Activated naive CD4-positive, alpha-beta T cell treated with anti-CD3 and anti-CD28 coated beads, Interleukin-2, amount 50 U/mL, for 24 hours (primary cell): ENCODE measurements around the gene IPO11.
"Not testable (repeated sequence)": the region's sequence is repeated elsewhere in the genome, so short reads cannot be mapped to it uniquely, and the experiment has no call there.

Source experiments
- H3K27ac Mint-ChIP-seq: one replicate; pipeline ENCODE4 v1.8.0; 2021; ENCODE audit warnings: mild to moderate bottlenecking, mixed read lengths
- H3K27me3 Mint-ChIP-seq: one replicate; pipeline ENCODE4 v1.8.0; 2021; ENCODE audit warnings: mixed read lengths
- H3K36me3 Mint-ChIP-seq: one replicate; pipeline ENCODE4 v1.8.0; 2021; ENCODE audit warnings: mixed read lengths
- H3K4me1 Mint-ChIP-seq: one replicate; pipeline ENCODE4 v1.8.0; 2021; ENCODE audit warnings: mixed read lengths
- H3K4me3 Mint-ChIP-seq: one replicate; pipeline ENCODE4 v1.8.0; 2021; ENCODE audit warnings: mild to moderate bottlenecking, mixed read lengths
- H3K9me3 Mint-ChIP-seq: one replicate; pipeline ENCODE4 v1.8.0; 2021; ENCODE audit warnings: mixed read lengths

Gene IPO11

DNA sequence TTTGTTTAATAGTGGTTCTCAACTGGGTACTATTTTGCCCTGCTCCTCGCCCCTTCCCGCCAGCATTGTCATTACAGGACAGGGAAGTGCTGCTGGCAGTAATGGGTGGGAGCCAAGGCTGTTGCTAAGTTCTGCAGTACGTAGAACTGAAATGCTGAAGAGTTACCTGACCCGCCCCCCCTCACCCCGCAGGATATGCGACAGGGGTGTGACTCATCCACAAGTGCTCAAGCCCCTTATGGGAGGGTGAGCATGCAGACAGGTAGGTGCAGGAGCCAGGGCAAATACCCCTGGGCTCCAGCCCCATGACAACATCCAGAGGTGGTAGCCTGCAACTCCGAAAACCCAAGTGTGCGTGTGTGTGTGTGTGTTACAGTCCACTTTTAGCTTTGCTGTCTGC is 201.8 kb downstream of the IPO11 start:
- Mint-ChIP-seq H3K27ac (no peak overlapping the region), H3K9me3 (no peaks in the 10 kb centered on the region), H3K4me1 (peaks cover 4% of the 10 kb centered on the region), H3K4me3 (no peak overlapping the region), H3K36me3 (peaks cover 8% of the 10 kb centered on the region), H3K27me3 (no peaks in the 10 kb centered on the region)

DNA sequence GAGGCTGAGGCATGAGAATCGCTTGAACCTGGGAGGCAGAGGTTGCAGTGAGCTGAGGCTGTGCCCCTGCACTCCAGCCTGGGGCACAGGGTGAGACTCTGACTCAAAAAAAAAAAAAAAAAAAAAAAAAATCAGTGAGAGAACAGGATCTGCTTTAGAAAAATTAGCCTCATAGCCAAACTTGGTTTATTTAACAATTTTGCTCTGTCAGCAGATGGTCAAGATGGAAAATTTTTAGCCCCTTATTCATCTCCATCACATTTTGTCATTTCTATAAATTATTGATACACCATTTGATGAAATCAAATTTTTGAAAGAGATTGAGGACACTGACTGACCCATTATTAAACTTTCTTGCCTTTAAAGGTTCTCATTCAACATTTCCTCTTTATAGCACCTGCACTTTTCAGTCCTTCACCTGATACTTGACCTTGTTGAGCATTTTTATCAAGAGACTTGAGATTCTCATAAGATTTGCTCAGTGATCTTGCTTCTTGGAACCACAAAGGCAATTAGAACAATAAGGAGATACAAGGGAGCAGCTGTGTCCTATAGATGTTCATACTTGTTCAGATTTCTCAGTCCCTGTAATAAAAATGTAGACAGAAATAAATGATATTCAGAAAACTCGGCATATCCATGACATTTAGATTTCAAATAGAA is 204.2 kb downstream of the IPO11 start:
- H3K27me3 Mint-ChIP-seq, result no peaks in the 10 kb centered on the region
- no peak overlapping the region for H3K27ac Mint-ChIP-seq
- peaks cover 13% of the 10 kb centered on the region for H3K36me3 Mint-ChIP-seq

DNA sequence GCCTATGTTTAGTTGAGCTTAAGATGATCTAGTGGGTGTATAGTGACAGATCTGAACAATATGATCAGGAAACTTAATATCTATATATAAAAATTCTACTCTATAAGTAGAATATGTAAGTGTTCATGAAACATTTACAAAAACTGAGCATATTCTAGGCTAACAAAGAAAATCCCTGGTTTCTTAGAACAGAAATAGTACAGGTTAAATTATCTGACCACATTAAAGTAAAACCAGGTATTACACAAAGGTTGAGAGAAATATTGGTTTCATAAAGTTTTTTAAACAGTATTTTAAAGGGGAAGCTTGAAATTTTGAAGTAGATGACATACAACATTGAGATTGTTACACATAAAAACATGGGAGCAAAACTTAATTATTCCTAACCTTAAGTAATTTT is 205.4 kb downstream of the IPO11 start:
- H3K27me3 Mint-ChIP-seq, result no peaks in the 10 kb centered on the region
- H3K27ac Mint-ChIP-seq, result no peak overlapping the region
- peaks cover 10% of the 10 kb centered on the region for H3K36me3 Mint-ChIP-seq

More for the DNA sequence above, 204.2 kb downstream of the IPO11 start:
- Mint-ChIP-seq H3K4me1 (peaks cover 4% of the 10 kb centered on the region), H3K4me3 (no peak overlapping the region), H3K9me3 (no peaks in the 10 kb centered on the region)

DNA sequence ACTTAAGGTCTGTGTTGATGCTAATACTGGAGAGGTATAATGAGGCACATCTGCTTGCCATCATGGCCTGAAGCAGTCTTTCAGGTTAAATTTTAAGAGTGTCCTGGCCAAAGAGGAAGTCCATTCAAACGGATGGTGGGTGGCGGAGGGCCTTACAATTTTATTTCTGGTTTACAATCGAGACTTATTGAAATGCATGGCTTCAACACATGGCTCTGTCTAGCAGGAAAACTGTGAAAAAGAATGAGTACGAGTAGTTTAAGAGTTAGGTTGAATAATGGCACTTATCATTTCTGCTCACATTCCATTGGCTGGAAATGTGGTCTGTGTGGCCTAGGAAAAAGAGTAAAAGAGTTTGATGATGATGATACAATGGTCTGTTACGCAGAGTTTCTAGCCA is 208.2 kb downstream of the IPO11 start:
- Mint-ChIP-seq H3K36me3 (peaks cover 5% of the 10 kb centered on the region), H3K27ac (no peak overlapping the region), H3K4me1 (no peaks in the 10 kb centered on the region), H3K4me3 (no peak overlapping the region), H3K9me3 (no peaks in the 10 kb centered on the region), H3K27me3 (no peaks in the 10 kb centered on the region)

More for the DNA sequence above, 205.4 kb downstream of the IPO11 start:
- no peak overlapping the region for H3K4me3 Mint-ChIP-seq
- peaks cover 4% of the 10 kb centered on the region for H3K4me1 Mint-ChIP-seq
- no peaks in the 10 kb centered on the region for H3K9me3 Mint-ChIP-seq

DNA sequence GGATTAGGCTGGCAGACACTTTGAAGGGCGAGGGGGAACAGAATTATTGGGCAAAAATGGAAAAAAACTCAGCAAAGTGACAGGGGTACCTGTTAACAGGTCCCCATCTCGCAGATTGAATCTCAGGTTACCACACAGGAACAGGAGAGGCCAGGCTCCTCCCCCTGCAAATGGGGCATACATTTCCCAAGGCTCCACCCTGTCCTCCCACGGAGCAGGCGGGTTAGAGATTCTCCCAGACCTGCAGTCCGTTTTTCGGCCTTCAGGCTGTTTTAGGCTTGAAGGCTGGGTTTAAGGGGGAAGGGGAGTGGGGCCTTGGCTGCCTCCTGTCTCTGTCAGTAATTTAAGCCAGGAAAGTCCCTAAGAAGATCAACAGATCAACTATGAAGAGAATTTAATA is 208.7 kb downstream of the IPO11 start:
- H3K27ac Mint-ChIP-seq, result no peak overlapping the region
- H3K27me3 Mint-ChIP-seq, result no peaks in the 10 kb centered on the region
- no peaks in the 10 kb centered on the region for H3K9me3 Mint-ChIP-seq
- no peaks in the 10 kb centered on the region for H3K4me1 Mint-ChIP-seq
- H3K4me3 Mint-ChIP-seq, result no peak overlapping the region
- peaks cover 7% of the 10 kb centered on the region for H3K36me3 Mint-ChIP-seq

DNA sequence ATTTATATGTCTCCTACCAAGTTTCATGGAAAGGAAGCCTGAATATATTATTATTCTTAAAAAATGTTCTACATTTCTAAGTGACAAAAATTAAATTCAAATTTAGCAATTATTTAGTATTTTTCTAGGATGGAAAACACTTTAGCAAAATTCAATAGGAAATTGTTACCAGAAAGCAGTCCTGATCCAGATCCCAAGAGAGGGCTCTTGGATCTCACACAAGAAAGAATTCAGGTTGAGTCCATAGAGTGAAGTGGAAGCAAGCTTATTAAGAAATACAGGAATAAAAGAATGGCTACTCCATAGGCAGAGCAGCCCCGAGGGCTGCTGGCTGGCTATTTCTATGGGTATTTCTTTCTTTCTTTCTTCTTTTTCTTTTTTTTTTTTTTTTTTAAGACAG is 210.7 kb downstream of the IPO11 start:
- no peaks in the 10 kb centered on the region for H3K27me3 Mint-ChIP-seq
- no peaks in the 10 kb centered on the region for H3K4me1 Mint-ChIP-seq
- no peak overlapping the region for H3K27ac Mint-ChIP-seq
- H3K9me3 Mint-ChIP-seq, result no peaks in the 10 kb centered on the region
- H3K4me3 Mint-ChIP-seq, result no peak overlapping the region
- peaks cover 7% of the 10 kb centered on the region for H3K36me3 Mint-ChIP-seq

DNA sequence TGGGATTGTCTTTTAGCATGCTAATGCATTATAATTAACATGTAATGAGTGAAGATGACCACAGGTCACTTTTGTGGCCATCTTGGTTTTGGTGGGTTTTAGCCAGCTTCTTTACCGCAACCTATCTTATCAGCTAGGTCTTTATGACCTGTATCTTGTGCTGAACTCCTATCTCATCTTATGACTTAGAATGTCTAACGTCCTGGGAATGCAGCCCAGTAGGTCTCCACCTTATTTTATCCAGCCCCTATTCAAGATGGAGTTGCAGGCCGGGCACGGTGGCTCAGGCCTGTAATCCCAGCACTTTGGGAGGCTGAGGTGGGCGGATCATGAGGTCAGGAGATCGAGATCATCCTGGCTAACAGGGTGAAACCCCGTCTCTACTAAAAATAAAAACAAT is 211.9 kb downstream of the IPO11 start:
- not testable (repeated sequence) for H3K27ac Mint-ChIP-seq, H3K4me3 Mint-ChIP-seq, H3K36me3 Mint-ChIP-seq, H3K4me1 Mint-ChIP-seq, H3K9me3 Mint-ChIP-seq, H3K27me3 Mint-ChIP-seq

DNA sequence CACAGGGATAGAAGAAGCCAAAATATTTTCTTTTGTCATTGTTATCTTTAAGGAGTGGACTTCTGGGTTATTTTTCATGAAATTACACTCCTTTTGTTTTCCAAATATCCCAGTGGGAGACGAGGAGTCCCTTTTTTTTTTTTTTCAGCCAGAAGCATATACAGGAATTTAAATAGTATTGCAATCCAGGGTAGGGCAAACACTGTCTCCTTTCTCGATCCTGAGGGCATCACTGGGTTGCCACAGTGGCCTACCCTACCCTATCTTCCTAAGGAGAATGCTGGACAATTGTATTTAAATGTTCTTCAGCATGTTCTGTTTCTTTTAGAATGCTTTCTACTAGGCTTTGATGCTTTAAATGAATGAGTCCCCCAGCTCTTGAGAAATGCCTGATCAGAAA is 214.0 kb downstream of the IPO11 start:
- Mint-ChIP-seq H3K27ac (no peak overlapping the region), H3K4me3 (no peak overlapping the region), H3K9me3 (no peaks in the 10 kb centered on the region), H3K27me3 (no peaks in the 10 kb centered on the region), H3K36me3 (peaks cover 2% of the 10 kb centered on the region), H3K4me1 (no peaks in the 10 kb centered on the region)

DNA sequence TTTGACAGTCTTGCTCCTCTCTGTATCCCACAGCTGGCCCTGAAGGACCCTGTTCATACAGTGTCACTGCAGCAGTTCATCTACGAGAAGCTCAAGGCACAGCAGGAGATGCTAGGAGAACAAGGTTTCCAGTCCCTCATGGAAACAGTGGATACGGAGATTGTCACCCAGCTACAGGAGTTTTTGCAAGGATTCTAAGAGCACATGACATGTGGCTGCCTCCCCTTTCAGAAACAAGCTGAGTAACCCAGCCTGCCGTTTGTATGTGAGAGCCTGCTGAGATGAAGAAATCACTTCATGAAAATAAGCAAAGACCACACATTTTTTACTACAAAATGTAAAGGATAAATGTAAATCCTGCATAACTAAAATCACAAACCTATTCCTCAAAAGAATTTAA is 214.6 kb downstream of the IPO11 start:
- no peaks in the 10 kb centered on the region for H3K4me1 Mint-ChIP-seq
- no peaks in the 10 kb centered on the region for H3K9me3 Mint-ChIP-seq
- H3K4me3 Mint-ChIP-seq, result no peak overlapping the region
- H3K27ac Mint-ChIP-seq, result no peak overlapping the region
- H3K36me3 Mint-ChIP-seq, result peaks cover 2% of the 10 kb centered on the region
- H3K27me3 Mint-ChIP-seq, result no peaks in the 10 kb centered on the region

DNA sequence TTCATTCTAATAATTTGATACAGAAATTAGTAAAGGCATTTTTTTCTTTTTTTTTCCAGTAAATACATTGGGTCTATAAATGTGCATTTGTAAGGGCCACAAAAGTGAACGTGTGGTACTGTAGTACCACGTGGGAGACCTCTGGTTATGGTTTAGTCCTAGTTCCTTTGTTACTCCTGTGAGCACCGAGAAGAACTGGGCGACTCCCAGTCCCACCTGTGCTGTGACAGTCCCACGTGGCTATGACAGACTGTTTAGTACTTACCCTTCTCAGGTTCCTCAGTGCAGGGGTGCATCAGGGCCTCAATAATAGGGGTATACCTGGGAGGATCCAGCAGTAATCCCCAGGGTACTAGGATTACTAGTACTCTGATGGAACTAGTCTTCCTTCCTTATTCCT is 215.3 kb downstream of the IPO11 start:
- H3K4me3 Mint-ChIP-seq, result no peak overlapping the region
- no peaks in the 10 kb centered on the region for H3K27me3 Mint-ChIP-seq
- no peak overlapping the region for H3K27ac Mint-ChIP-seq
- H3K36me3 Mint-ChIP-seq, result peaks cover 2% of the 10 kb centered on the region
- no peaks in the 10 kb centered on the region for H3K4me1 Mint-ChIP-seq
- H3K9me3 Mint-ChIP-seq, result no peaks in the 10 kb centered on the region

DNA sequence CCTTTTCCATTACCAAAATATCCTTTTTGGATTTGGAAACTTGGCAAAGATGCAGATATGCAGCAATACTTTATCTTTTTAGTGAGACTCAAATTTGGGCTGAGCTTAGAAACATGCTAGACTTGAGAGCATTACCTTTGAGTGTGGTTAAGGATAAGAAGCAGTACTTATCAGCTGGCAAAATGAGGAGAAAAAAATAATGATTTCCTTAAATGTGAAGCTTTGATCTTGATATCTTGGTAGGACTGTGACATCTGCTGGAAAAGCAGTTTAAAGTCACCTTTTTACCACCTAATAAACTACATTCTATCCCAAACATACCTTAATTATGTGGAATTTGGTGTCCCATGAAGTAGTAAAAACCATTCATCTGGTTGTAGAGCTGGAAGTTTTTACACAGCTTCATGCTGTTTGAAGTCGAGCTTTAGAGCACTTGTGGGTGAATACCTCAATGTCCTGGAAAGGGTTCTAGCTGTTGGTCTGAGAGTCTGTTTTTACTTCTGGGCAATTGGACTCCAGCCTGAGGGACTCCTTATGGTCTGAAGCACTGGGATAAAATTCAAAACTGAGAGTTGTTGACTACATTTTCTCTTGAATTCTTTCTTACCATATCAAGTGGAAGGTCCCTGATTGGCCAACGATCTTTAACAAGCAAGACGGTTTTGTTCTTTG is 219.5 kb downstream of the IPO11 start:
- H3K27me3 Mint-ChIP-seq, result no peaks in the 10 kb centered on the region
- H3K4me3 Mint-ChIP-seq, result no peak overlapping the region
- H3K27ac Mint-ChIP-seq, result no peak overlapping the region
- peaks cover 3% of the 10 kb centered on the region for H3K36me3 Mint-ChIP-seq
- H3K9me3 Mint-ChIP-seq, result no peaks in the 10 kb centered on the region
- H3K4me1 Mint-ChIP-seq, result no peaks in the 10 kb centered on the region

DNA sequence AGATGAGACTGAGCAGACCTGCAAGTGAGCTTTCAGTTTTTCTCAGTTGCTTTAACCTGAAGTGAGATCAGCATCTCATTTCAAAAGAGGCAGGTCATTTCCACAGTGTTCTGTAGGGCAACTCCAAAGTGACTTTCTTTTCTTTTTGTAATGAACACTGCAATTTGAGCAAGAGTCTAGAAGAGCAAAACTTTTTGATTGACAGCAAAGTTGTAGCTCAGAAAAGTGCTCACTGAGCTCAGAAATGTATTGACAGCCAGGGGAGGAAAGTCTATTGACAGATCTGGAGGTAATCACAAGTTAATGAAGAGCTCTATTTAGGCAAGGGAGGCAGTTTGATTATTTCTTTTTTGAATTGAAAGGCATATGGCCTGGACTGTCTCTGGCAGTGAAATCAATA is 220.7 kb downstream of the IPO11 start:
- no peaks in the 10 kb centered on the region for H3K9me3 Mint-ChIP-seq
- no peak overlapping the region for H3K27ac Mint-ChIP-seq
- no peak overlapping the region for H3K4me3 Mint-ChIP-seq
- peaks cover 3% of the 10 kb centered on the region for H3K36me3 Mint-ChIP-seq
- H3K27me3 Mint-ChIP-seq, result no peaks in the 10 kb centered on the region
- H3K4me1 Mint-ChIP-seq, result no peaks in the 10 kb centered on the region

DNA sequence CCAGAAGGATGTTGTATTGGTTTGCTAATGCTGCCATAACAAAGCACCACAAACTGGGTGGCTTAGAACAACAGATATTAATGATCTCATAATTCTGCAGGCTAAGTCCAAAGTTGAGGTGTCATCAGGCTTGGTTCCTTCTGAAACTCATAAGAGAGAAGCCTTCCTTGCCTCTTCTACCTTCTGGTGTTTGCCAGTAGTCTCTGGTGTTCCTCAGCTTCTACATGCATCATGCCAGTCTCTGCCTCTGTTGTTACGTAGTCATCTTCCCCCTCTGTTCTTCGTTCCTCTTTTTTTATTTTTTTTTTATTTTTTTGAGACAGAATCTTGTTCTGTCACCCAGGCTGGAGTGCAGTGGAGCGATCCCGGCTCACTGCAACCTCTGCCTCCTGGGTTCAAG is 227.9 kb downstream of the IPO11 start:
- no peak overlapping the region for H3K4me3 Mint-ChIP-seq
- no peaks in the 10 kb centered on the region for H3K27me3 Mint-ChIP-seq
- no peaks in the 10 kb centered on the region for H3K9me3 Mint-ChIP-seq
- peaks cover 9% of the 10 kb centered on the region for H3K36me3 Mint-ChIP-seq
- no peak overlapping the region for H3K27ac Mint-ChIP-seq
- no peaks in the 10 kb centered on the region for H3K4me1 Mint-ChIP-seq

DNA sequence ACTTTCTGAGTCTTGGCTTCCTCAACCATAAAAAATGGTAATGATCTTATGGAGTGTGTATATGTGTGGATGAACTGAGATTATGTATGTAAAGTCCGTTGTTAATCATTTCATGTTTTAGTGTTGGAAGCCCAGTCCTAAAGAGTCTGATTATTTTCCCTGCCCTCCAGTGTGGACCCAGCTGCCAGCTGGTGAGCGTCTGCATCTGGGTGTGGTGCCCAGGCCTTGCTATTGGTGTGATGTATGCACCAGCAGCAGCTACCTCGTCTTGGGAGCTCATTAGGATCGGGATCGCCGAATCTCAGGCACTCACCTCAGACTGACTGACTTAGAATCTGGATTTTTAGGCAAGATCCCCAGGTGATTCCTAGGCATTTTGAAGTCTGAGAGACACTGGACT is 229.9 kb downstream of the IPO11 start:
- Mint-ChIP-seq H3K4me3 (no peak overlapping the region), H3K27me3 (no peaks in the 10 kb centered on the region), H3K36me3 (peaks cover 8% of the 10 kb centered on the region), H3K9me3 (no peaks in the 10 kb centered on the region), H3K27ac (no peak overlapping the region), H3K4me1 (no peaks in the 10 kb centered on the region)

DNA sequence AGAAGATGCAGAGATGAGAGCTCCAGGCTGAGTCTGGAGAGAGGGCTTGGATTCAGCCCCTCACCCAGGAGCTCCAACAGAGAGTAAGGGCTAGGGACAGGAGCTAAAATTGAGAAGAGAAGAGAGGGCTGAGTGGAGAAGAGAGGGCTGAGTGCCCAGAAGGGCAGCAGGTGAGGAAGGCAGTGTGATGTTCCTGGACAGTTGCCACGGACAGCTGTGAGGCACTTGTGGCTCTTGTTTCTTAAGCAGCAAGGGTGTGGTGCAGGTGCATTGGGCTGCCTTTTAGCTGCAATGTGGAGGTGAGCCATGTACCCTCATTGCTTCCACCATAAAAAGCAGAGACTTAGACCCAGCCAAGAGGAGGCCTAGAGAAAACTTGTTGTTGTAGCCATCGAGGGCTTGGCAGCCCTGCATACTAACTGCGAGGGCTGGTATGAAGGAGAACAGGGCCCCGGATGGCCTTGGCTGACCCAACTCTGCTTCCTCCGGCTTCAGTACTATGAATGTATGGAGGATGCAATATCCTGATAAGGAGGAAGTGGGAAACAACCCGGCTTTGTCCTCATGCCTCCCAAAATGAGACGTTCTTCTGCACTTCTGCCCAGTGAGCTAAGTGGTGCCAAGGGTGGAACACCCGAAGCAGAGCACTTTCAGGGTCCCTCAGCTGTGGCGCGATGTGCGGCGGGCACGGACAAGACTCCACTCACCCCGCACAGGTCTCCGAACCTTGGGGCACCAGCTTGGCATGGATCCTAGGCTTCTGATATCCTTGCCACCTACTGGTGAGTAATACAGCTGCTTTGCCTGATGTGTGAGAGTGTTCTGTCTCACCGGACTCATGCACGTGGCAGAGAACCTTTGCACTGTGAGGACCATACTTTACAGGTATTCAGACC is 231.2 kb downstream of the IPO11 start:
- Mint-ChIP-seq H3K4me3 (no peak overlapping the region), H3K27me3 (no peaks in the 10 kb centered on the region), H3K9me3 (no peaks in the 10 kb centered on the region), H3K36me3 (peaks cover 8% of the 10 kb centered on the region), H3K4me1 (no peaks in the 10 kb centered on the region), H3K27ac (no peak overlapping the region)

DNA sequence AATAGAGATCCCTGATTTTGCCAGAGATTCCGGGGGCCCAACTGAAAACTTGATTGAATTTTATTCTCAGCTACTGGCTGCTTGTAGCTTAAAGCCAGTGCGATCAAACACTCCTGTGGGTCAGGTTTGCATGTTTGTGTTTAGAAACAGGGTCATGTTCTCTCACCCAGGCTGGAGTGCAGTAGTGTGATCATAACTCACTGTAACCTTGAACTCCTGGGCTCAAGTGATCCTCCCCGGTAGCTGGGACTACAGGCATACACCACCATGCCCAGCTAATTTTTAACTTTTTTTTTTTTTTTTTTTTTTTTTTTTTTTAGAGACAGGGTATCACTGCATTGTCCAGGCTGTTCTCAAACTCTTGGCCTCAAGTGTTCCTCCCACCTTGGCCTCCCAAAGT is 232.7 kb downstream of the IPO11 start:
- Mint-ChIP-seq H3K27me3 (no peaks in the 10 kb centered on the region), H3K4me1 (no peaks in the 10 kb centered on the region), H3K4me3 (no peak overlapping the region), H3K36me3 (peaks cover 5% of the 10 kb centered on the region), H3K27ac (no peak overlapping the region), H3K9me3 (no peaks in the 10 kb centered on the region)
